AG04450 (cell line): ENCODE measurements around the gene ETV1. TPM values are rescaled to one million over a fixed set of nuclear protein-coding genes. Genes with fewer than 3 reads are reported as not detected.

Experiments used
- CTCF ChIA-PET: fragments of 300-600, 350-600 bp; formaldehyde crosslinking; extraction: SDS; loops from one replicate; lab custom pipeline; 2022; ENCODE audit warnings: antibody characterized with exemption, inconsistent platforms; lab: Charles Lee
- POLR2A ChIA-PET: fragments of 350-600 bp; formaldehyde crosslinking; extraction: SDS; loops from one replicate; lab custom pipeline; 2021; ENCODE audit warnings: antibody characterized with exemption, inconsistent platforms; lab: Yijun Ruan, JAX
- DNase-seq: peaks from one replicate; pipeline ENCODE4 v3.0.0-alpha.2; 2011; ENCODE audit warnings: low read depth, low spot score
- H3K27ac ChIP-seq: one replicate; pipeline ENCODE4 v1.5.1; 2012; ENCODE audit warnings: low read depth, low read length, control low read depth
- H3K27me3 ChIP-seq: one replicate; pipeline ENCODE4 v1.6.0; 2012; ENCODE audit warnings: low read length; ENCODE audit not compliant: control insufficient read depth, insufficient read depth
- H3K4me3 ChIP-seq: 2 replicates; pipeline ENCODE4 v1.5.1; 2011; ENCODE audit warnings: mild to moderate bottlenecking, low read depth, low read length, control low read depth
- H3K9me3 ChIP-seq: 2 replicates; pipeline ENCODE4 v1.5.1; 2012; ENCODE audit warnings: low read length; ENCODE audit not compliant: control insufficient read depth, insufficient read depth
- CTCF ChIP-seq: IDR thresholded peaks from 2 replicates; pipeline ENCODE4 v1.5.1; 2011; ENCODE audit warnings: low read depth, low read length, control low read depth, inconsistent platforms
- polyA plus RNA-seq: library from polyadenylated mRNA; depleted of rRNA; stranded (reverse); fragments of >200 nt; gene quantifications from 2 replicates; pipeline ENCODE4 v1.2.3, GENCODE V29; 2011

ETV1 gene
- polyA plus RNA-seq, 1 experiment = 14.9 TPM

GRCh38 chr7:13904007-13904406 is 85.5 kb downstream of the ETV1 start:
- no peak overlapping the region for H3K4me3 ChIP-seq
- H3K27me3 ChIP-seq = no peaks in the 10 kb centered on the region
- DNase-seq = no peak
- ChIA-PET POLR2A (no interaction called here), CTCF (no interaction called here)
- TF ChIP-seq CTCF = no peak
- no peaks in the 10 kb centered on the region for H3K9me3 ChIP-seq
- no peak overlapping the region for H3K27ac ChIP-seq

- Histone ChIP-seq H3K27me3 (no peaks in the 10 kb centered on the region), H3K27ac (no peak overlapping the region), H3K4me3 (no peak overlapping the region), H3K9me3 (no peaks in the 10 kb centered on the region)
- ChIA-PET CTCF (no interaction called here), POLR2A (interaction anchor here (0.6 kb wide), 1 partner anchor 19 kb away, joined by 3 read pairs; no protein-coding TSS in a partner anchor)
- TF ChIP-seq CTCF = no peak
- no peak for DNase-seq
Observed at GRCh38 chr7:13901577-13901976, 87.9 kb downstream of the ETV1 start.

GRCh38 chr7:13898957-13899670 is 90.4 kb downstream of the ETV1 start:
- H3K9me3 ChIP-seq = no peaks in the 10 kb centered on the region
- ChIA-PET POLR2A (no interaction called here), CTCF (no interaction called here)
- DNase-seq = no peak
- H3K4me3 ChIP-seq = no peak overlapping the region
- no peaks in the 10 kb centered on the region for H3K27me3 ChIP-seq
- H3K27ac ChIP-seq = no peak overlapping the region
- TF ChIP-seq CTCF = no peak

GRCh38 chr7:13897819-13898218 is 91.6 kb downstream of the ETV1 start:
- POLR2A ChIA-PET = interaction anchor here (0.9 kb wide), 1 partner anchor 15 kb away, joined by 3 read pairs; no protein-coding TSS in a partner anchor
- Histone ChIP-seq H3K27ac (no peak overlapping the region), H3K27me3 (no peaks in the 10 kb centered on the region), H3K4me3 (no peak overlapping the region), H3K9me3 (no peaks in the 10 kb centered on the region)
- CTCF ChIA-PET = interaction anchor here (0.6 to 1.0 kb wide), 2 partner anchors 10 to 372 kb away, joined by 3 read pairs; no protein-coding TSS in a partner anchor
- no peak for TF ChIP-seq CTCF
- DNase-seq = no peak

GRCh38 chr7:13894954-13895353 is 94.5 kb downstream of the ETV1 start:
- ChIA-PET POLR2A (no interaction called here), CTCF (no interaction called here)
- no peak for TF ChIP-seq CTCF
- no peaks in the 10 kb centered on the region for H3K9me3 ChIP-seq
- no peak for DNase-seq
- H3K4me3 ChIP-seq = no peak overlapping the region
- no peaks in the 10 kb centered on the region for H3K27me3 ChIP-seq
- no peak overlapping the region for H3K27ac ChIP-seq
